ENCODE results near the gene TMEM72. TPM values are rescaled to one million over a fixed set of nuclear protein-coding genes. Genes with fewer than 3 reads are reported as not detected.

TMEM72 gene
- total and polyA plus RNA-seq, 2 donors (not counting 3 experiments of a cell fraction or from before 2014, with no cell fraction given): not detected

DNA sequence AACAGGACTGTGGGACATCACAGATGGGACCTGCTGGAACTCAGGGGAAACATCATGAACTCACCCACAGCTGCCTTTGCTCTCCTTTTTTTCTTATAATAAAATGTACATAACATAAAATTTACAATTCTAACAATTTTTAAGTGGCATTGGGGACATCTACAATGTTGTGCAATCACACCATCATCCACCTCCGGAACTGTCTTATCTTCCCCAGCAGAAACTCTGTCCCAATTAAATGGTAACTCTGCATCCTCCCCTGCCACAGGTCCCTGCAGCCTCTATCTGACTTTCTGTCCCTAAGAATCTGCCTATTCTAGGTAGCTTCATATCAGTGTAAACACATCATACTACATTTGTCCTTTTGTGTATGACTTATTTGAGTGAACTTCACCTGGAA lies 19.4 kb upstream of the TMEM72 start:
- dilution Hi-C loops (cut with MboI; ENCODE audit: extremely low pct_ligation_motif_present, low sequenced_read_pairs) (no loop called here), intact Hi-C loops (cut with micrococcal nuclease) (no loop called here)
- Histone ChIP-seq H3K9me1 (replicated peaks; ENCODE audit: control insufficient read depth, extremely low read depth, insufficient read depth, low read length) (no peaks in the 10 kb centered on the region), H2AFZ (ENCODE audit: low read depth, low read length) (no peak overlapping the region), H3K79me2 (ENCODE audit: control insufficient read depth, insufficient read depth, low read length) (no peaks in the 10 kb centered on the region), H3K27ac (ENCODE audit: insufficient read depth, low read depth, low read length) (no peak overlapping the region), H3K36me3 (ENCODE audit: control insufficient read depth in 2 of 2, extremely low read depth in 1 of 2, insufficient read depth in 2 of 2, low read length in 2 of 2) (no peaks in the 10 kb centered on the region), H3K4me3 (replicated peaks in 1 of 3; ENCODE audit: insufficient read depth in 1 of 3, low read depth in 1 of 3, low read length in 3 of 3) (no peak overlapping the region), H4K20me1 (replicated peaks; ENCODE audit: control insufficient read depth, extremely low read depth, insufficient read depth, low read length) (no peaks in the 10 kb centered on the region), H3K27me3 (ENCODE audit: control insufficient read depth in 2 of 2, insufficient read depth in 2 of 2, low read length in 2 of 2) (no peaks in the 10 kb centered on the region), H3K9me3 (replicated peaks; ENCODE audit: control insufficient read depth, insufficient read depth, low read length) (no peaks in the 10 kb centered on the region), H3K4me1 (ENCODE audit: control insufficient read depth, extremely low read depth, insufficient read depth, low read length) (no peaks in the 10 kb centered on the region), H3K9ac (replicated peaks; ENCODE audit: extremely low read depth, insufficient read depth, low read length) (no peak overlapping the region), H3K4me2 (ENCODE audit: insufficient read depth, low read length) (no peak overlapping the region)
- FAIRE-seq (no peak), DNase-seq (ENCODE audit: low read depth, low spot score) (no peak)
- ChIA-PET POLR2A (no interaction called here), CTCF (no interaction called here)
- no TSS peak for BruUV-seq (replicated peaks)
- TF ChIP-seq FOS (IDR thresholded peaks at IDR 0.05; ENCODE audit: borderline replicate concordance, insufficient read depth, low read length) (no peak), POLR2A (IDR thresholded peaks at IDR 0.05; ENCODE audit: low read depth, low read length) (no peak), EZH2 (IDR thresholded peaks at IDR 0.05; ENCODE audit: borderline replicate concordance, low read depth, low read length, severe bottlenecking) (no peak), MYC (IDR thresholded peaks at IDR 0.05; ENCODE audit: low read depth, low read length) (no peak), POLR2AphosphoS5 (IDR thresholded peaks at IDR 0.05; ENCODE audit: insufficient read depth, low read depth, low read length) (no peak), JUN (IDR thresholded peaks at IDR 0.05; ENCODE audit: borderline replicate concordance, insufficient read depth, insufficient read length, low read depth) (no peak), GATA2 (IDR thresholded peaks at IDR 0.05; ENCODE audit: insufficient read depth, insufficient read length, low read depth, low read length) (no peak)
- TF ChIP-seq, protein P1, sequence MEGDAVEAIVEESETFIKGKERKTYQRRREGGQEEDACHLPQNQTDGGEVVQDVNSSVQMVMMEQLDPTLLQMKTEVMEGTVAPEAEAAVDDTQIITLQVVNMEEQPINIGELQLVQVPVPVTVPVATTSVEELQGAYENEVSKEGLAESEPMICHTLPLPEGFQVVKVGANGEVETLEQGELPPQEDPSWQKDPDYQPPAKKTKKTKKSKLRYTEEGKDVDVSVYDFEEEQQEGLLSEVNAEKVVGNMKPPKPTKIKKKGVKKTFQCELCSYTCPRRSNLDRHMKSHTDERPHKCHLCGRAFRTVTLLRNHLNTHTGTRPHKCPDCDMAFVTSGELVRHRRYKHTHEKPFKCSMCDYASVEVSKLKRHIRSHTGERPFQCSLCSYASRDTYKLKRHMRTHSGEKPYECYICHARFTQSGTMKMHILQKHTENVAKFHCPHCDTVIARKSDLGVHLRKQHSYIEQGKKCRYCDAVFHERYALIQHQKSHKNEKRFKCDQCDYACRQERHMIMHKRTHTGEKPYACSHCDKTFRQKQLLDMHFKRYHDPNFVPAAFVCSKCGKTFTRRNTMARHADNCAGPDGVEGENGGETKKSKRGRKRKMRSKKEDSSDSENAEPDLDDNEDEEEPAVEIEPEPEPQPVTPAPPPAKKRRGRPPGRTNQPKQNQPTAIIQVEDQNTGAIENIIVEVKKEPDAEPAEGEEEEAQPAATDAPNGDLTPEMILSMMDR (IDR thresholded peaks at IDR 0.05; ENCODE audit: extremely low read depth in 1 of 2, insufficient read depth in 1 of 2, low read depth in 1 of 2, low read length in 2 of 2): no peak
- TF ChIP-seq, protein P2, sequence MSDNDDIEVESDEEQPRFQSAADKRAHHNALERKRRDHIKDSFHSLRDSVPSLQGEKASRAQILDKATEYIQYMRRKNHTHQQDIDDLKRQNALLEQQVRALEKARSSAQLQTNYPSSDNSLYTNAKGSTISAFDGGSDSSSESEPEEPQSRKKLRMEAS (IDR thresholded peaks at IDR 0.05; ENCODE audit: insufficient read depth, insufficient read length): no peak
